GM06990 (cell line): ENCODE results near the gene ATG9B.

Experiments used
- DNase-seq: peaks from one replicate; pipeline ENCODE4 v3.0.0-alpha.2; 2011; ENCODE audit not compliant: insufficient read length; ENCODE audit errors: extremely low read depth
- H3K27me3 ChIP-seq: replicated peaks from 2 replicates; pipeline ENCODE4 v1.6.0; 2011; ENCODE audit warnings: low read length; ENCODE audit not compliant: control insufficient read depth, insufficient read depth
- H3K36me3 ChIP-seq: 2 replicates; pipeline ENCODE4 v1.5.1; 2011; ENCODE audit warnings: low read length; ENCODE audit not compliant: control insufficient read depth, insufficient read depth
- H3K4me3 ChIP-seq: replicated peaks from 2 replicates; pipeline ENCODE4 v1.5.1; 2011; ENCODE audit warnings: low read depth, mild to moderate bottlenecking, control low read depth, low read length
- TF ChIP-seq, protein P1 (sequence below): IDR thresholded peaks from 2 replicates; pipeline ENCODE4 v1.5.1; 2011; ENCODE audit warnings: low read length, control low read depth, mild to moderate bottlenecking, inconsistent platforms; ENCODE audit not compliant: insufficient read depth, poor library complexity, severe bottlenecking

ATG9B gene

DNA sequence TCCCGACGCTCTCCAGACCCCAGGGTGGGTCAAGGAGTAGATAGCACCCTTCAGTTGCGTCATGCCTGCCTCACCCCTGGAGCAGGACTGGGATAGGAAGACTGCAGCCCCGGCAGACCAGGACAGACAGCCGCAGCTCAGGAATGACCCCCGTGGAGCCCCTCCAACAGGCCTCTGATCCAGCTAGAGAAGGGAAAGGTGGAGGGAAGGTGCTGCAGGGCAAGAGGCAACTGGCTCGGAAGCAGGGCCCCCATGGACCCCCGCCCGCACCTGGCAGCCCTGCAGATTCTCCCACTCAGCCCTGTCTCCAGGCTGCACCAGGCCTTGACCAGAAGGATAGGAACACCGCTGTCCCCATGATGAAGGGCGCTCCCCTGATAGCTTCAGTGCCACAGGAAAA, 53.9 kb downstream of the ATG9B start:
- DNase-seq, result no peak
- Histone ChIP-seq H3K36me3 (no peaks in the 10 kb centered on the region), H3K27me3 (peaks cover 3% of the 10 kb centered on the region), H3K4me3 (no peak overlapping the region)
- TF ChIP-seq, protein P1, sequence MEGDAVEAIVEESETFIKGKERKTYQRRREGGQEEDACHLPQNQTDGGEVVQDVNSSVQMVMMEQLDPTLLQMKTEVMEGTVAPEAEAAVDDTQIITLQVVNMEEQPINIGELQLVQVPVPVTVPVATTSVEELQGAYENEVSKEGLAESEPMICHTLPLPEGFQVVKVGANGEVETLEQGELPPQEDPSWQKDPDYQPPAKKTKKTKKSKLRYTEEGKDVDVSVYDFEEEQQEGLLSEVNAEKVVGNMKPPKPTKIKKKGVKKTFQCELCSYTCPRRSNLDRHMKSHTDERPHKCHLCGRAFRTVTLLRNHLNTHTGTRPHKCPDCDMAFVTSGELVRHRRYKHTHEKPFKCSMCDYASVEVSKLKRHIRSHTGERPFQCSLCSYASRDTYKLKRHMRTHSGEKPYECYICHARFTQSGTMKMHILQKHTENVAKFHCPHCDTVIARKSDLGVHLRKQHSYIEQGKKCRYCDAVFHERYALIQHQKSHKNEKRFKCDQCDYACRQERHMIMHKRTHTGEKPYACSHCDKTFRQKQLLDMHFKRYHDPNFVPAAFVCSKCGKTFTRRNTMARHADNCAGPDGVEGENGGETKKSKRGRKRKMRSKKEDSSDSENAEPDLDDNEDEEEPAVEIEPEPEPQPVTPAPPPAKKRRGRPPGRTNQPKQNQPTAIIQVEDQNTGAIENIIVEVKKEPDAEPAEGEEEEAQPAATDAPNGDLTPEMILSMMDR, result no peak

DNA sequence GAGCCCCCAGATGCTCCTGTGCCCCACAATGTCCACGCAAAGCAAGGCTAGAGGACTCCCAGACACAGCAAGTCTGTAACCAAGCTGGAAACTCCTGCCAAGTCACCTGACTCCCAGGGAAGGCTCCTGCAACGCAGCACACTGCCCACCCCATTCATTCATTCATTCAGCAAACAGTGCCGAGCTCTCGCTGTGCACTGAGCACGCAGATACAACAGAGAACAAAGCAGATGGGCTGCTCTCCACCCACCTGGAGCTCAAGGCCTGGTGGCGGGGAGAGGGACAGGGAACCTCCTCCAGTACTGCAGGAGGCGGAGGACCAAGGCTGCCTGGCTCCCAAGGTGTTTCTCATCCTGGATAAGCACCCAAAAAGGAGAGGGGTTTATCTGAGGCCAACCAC, 54.8 kb downstream of the ATG9B start:
- no peaks in the 10 kb centered on the region for H3K36me3 ChIP-seq
- DNase-seq, result no peak
- H3K27me3 ChIP-seq, result peaks cover 3% of the 10 kb centered on the region
- TF ChIP-seq, protein P1, result no peak
- no peak overlapping the region for H3K4me3 ChIP-seq

DNA sequence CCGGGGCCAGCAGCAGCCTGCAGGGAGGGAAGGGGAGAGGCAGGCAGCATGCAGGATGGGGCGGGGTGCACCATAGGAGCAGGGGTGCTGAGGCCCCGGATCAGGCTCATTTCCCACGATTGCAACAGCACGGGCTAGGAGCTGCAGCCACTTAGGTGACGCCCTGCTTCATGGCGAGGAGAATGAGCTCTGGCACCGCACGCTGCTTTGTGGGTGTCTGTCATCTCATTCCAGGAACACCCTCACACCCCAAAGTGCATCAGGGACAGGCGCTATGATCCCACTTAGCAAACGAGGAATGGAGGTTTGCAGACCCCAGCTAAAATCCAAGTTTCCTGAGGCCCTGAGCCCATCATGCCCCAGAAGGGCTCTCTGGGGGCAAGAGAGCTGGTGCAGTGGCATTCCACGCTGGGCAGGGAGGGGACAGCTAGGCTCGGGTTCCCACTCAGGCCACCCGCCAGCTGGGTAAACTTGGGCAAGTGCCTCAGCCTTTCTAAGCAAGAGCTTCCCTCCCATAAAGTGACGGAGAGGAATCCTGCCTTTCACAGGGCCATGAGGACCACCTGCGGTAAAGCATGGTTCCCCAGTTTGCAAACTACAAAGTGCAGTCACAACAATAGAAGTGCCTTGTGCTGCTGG, 55.4 kb downstream of the ATG9B start:
- peaks cover 3% of the 10 kb centered on the region for H3K27me3 ChIP-seq
- no peak overlapping the region for H3K4me3 ChIP-seq
- TF ChIP-seq, protein P1, result no peak
- no peak for DNase-seq
- H3K36me3 ChIP-seq, result no peaks in the 10 kb centered on the region

DNA sequence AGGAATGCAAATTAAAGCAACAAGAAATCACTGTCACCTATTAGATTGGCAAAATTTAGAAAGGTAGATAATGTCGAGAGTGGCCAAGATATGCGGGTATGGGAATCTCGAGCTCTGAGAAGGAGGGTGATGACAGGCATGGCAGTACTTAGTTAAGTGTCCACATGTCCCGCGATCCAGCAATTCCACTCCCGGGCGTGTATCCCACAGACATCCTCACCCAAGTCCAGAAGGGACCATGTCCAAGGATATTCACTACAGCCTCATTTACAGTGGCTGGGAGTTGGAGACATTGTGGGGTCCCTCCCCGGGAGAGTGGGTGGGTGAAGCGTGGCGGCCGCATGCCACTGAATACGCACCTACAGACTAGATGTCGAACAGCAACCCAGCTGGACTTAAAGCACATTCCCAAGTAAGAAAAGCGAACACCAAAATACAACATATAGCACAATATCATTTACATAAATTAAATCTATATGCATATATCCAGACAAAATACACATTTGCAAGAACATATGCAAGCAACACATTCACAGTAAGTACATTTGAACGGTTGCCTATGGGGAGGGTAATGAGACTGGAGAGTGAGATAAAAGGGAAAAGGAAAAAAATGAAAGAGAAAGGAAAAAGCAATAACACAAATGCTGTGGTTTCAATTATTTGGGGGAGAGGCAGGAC, 56.1 kb downstream of the ATG9B start:
- Histone ChIP-seq H3K27me3 (peaks cover 3% of the 10 kb centered on the region), H3K36me3 (no peaks in the 10 kb centered on the region), H3K4me3 (no peak overlapping the region)
- TF ChIP-seq, protein P1, result no peak
- DNase-seq, result no peak

DNA sequence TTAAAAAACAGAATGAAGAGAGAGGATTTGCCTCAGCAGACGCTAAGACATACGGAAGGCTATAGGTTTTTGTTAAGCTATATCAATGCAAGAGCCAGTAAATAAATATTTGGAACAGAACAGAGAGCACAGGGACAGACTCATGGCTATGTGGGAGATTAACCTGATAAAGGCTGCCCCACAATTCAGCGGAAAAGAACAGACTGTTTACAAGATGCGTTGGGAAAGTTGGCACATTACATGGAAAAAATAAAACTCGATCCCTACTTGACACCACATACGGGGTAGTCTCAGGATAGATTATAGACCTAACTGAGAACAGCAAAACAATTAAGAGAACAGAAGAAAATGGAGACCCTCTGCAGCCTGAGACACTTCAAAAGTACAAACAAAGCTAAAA, 56.9 kb downstream of the ATG9B start:
- H3K4me3 ChIP-seq, result no peak overlapping the region
- TF ChIP-seq, protein P1, result no peak
- H3K27me3 ChIP-seq, result peaks cover 3% of the 10 kb centered on the region
- no peak for DNase-seq
- no peaks in the 10 kb centered on the region for H3K36me3 ChIP-seq
